Motor neuron (in vitro differentiated cells): ENCODE results near the gene IRF2BPL. TPM values are rescaled to one million over a fixed set of nuclear protein-coding genes. Genes with fewer than 3 reads are reported as not detected.

ENCODE experiments used
- ATAC-seq, 8 experiments: fragments of 200-7000 bp; cut with Tn5 transposase; replicated peaks in 6 of 8; 2 replicates each; pipeline ENCODE4 v1.8.0; 2021; ENCODE audit warnings: mild to moderate bottlenecking in 8 of 8, moderate library complexity in 8 of 8
- H3K27ac ChIP-seq, 2 donors: fragments of 250-450 bp; sonication (Bioruptor Pico); 2 replicates each; pipeline ENCODE4 v1.9.0; 2021; ENCODE audit warnings: antibody characterized with exemption in 2 of 2, mild to moderate bottlenecking in 2 of 2, moderate library complexity in 1 of 2
- H3K4me1 ChIP-seq, 2 donors: fragments of 250-450 bp; sonication (Bioruptor Pico); replicated peaks in 1 of 2; 2 replicates each; pipeline ENCODE4 v1.6.1; 2021; ENCODE audit warnings: antibody characterized with exemption in 2 of 2, mild to moderate bottlenecking in 2 of 2, moderate library complexity in 1 of 2
- H3K4me3 ChIP-seq, 5 donors: fragments of 250-450 bp; sonication (Bioruptor Pico); 2 replicates each; pipeline ENCODE4 v1.9.0; 2021; ENCODE audit warnings: antibody characterized with exemption in 5 of 5, mild to moderate bottlenecking in 5 of 5, moderate library complexity in 4 of 5
- whole genome bisulfite sequencing, 10 experiments: fragments of 450-650 bp; shearing (Covaris generic); methylation state at CpG; one replicate each; pipeline ENCODE4 v1.0.0; 2022; 5-methylcytosine and 5-hydroxymethylcytosine counted together
- in situ Hi-C, 9 experiments: fragments of 400-800 bp; cut with MboI; loops; one replicate each; pipeline ENCODE4 v1.15.0; 2021; ENCODE audit warnings: low sequenced_read_pairs in 9 of 9, low pct_unique_long_range_greater_than_20kb in 2 of 9; ENCODE audit not compliant: unreplicated experiment in 9 of 9
- total RNA-seq, 8 experiments: library from RNA; unstranded; fragments of 300-600 nt; gene quantifications; 2 replicates each; pipeline versions ENCODE4 v1.2.3 to v1.2.4, GENCODE V29; 2022

Gene IRF2BPL
- total RNA-seq, 8 experiments from 2014 or later = 15.9 to 68.1 (median 40.4) TPM

GRCh38 chr14:77012193-77012765, 16.2 kb downstream of the IRF2BPL start:
- in situ Hi-C loops = no loop called here
- Histone ChIP-seq H3K4me1 (peaks cover 8 to 19% of the 10 kb centered on the region in 2 donors), H3K27ac (no peak overlapping the region), H3K4me3 (no peak overlapping the region)
- ATAC-seq = no peak
- 36 to 100% (median 82%) methylated on average over 1 to 8 of the region's 13 CpGs; no CpG with 5 or more reads in 1 of the 10 experiments for WGBS, 10 experiments

GRCh38 chr14:77011245-77011644, 17.3 kb downstream of the IRF2BPL start:
- 56 to 100% (median 91%) methylated on average over 1 to 4 of the region's 4 CpGs; no CpG with 5 or more reads in 7 of the 10 experiments for WGBS, 10 experiments
- Histone ChIP-seq H3K27ac (no peak overlapping the region), H3K4me1 (peaks cover 16 to 29% of the 10 kb centered on the region in 2 donors), H3K4me3 (no peak overlapping the region)
- ATAC-seq = peak in 1 of 8 experiments; percentile 34
- in situ Hi-C loops = no loop called here

GRCh38 chr14:77009014-77009413, 19.5 kb downstream of the IRF2BPL start:
- ATAC-seq = no peak
- H3K4me1 ChIP-seq = peaks cover 31 to 46% of the 10 kb centered on the region in 2 donors
- 90 to 100% (median 100%) methylated on average over 1 to 2 of the region's 3 CpGs; no CpG with 5 or more reads in 7 of the 10 experiments for WGBS, 10 experiments
- in situ Hi-C loops = no loop called here
- no peak overlapping the region for H3K27ac ChIP-seq
- H3K4me3 ChIP-seq = no peak overlapping the region

- 84 to 100% (median 93%) methylated on average over 1 to 4 of the region's 4 CpGs; no CpG with 5 or more reads in 6 of the 10 experiments for WGBS, 10 experiments
- H3K27ac ChIP-seq = no peak overlapping the region
- H3K4me3 ChIP-seq = no peak overlapping the region
- H3K4me1 ChIP-seq = peaks cover 30 to 45% of the 10 kb centered on the region in 2 donors
- in situ Hi-C loops = no loop called here
- ATAC-seq = no peak
These were observed 20.0 kb downstream of the IRF2BPL start for GRCh38 chr14:77008541-77008940.

GRCh38 chr14:77007975-77008421, 20.5 kb downstream of the IRF2BPL start:
- in situ Hi-C loops = no loop called here
- ATAC-seq = peak in 4 of 8 experiments; percentile 6 to 28 (median 20)
- H3K27ac ChIP-seq = no peak overlapping the region

GRCh38 chr14:77007183-77007974, 21.1 kb downstream of the IRF2BPL start:
- 0 to 100% (median 74%) methylated on average over 1 to 7 of the region's 18 CpGs; no CpG with 5 or more reads in 4 of the 10 experiments for WGBS, 10 experiments
- peak overlapping the region; percentile 20 to 43 for H3K27ac ChIP-seq
- in situ Hi-C loops = no loop called here
- H3K4me3 ChIP-seq = no peak overlapping the region
- peak in 5 of 8 experiments; percentile 53 to 83 (median 69) for ATAC-seq
- H3K4me1 ChIP-seq = peaks cover 30 to 45% of the 10 kb centered on the region in 2 donors

More at GRCh38 chr14:77007975-77008421, 20.5 kb downstream of the IRF2BPL start:
- Histone ChIP-seq H3K4me1 (peaks cover 30 to 45% of the 10 kb centered on the region in 2 donors), H3K4me3 (no peak overlapping the region)
- 79 to 100% (median 86%) methylated on average over 1 to 2 of the region's 3 CpGs; no CpG with 5 or more reads in 6 of the 10 experiments for WGBS, 10 experiments

- H3K4me3 ChIP-seq = no peak overlapping the region
- in situ Hi-C loops = no loop called here
- H3K4me1 ChIP-seq = peaks cover 35 to 51% of the 10 kb centered on the region in 2 donors
- WGBS, 10 experiments = 60 to 100% (median 82%) methylated on average over 1 to 7 of the region's 9 CpGs; no CpG with 5 or more reads in 4 of the 10 experiments
- H3K27ac ChIP-seq = peak overlapping the region in 1 of 2 donors; percentile 20
- ATAC-seq = no peak
These were observed 22.4 kb downstream of the IRF2BPL start for GRCh38 chr14:77006132-77006531.

GRCh38 chr14:77005559-77005958, 22.9 kb downstream of the IRF2BPL start:
- Histone ChIP-seq H3K4me3 (no peak overlapping the region), H3K27ac (no peak overlapping the region), H3K4me1 (peaks cover 41 to 57% of the 10 kb centered on the region in 2 donors)
- ATAC-seq = no peak
- 63 to 100% (median 100%) methylated on average over 1 to 3 of the region's 3 CpGs; no CpG with 5 or more reads in 5 of the 10 experiments for WGBS, 10 experiments
- in situ Hi-C loops = no loop called here

GRCh38 chr14:77004711-77005460, 23.6 kb downstream of the IRF2BPL start:
- H3K4me1 ChIP-seq = peaks cover 47 to 61% of the 10 kb centered on the region in 2 donors
- WGBS, 10 experiments = 40 to 100% (median 73%) methylated on average over 1 to 4 of the region's 9 CpGs; no CpG with 5 or more reads in 3 of the 10 experiments
- no peak overlapping the region for H3K4me3 ChIP-seq
- no peak overlapping the region for H3K27ac ChIP-seq
- ATAC-seq = no peak
- in situ Hi-C loops = no loop called here

GRCh38 chr14:77003960-77004710, 24.4 kb downstream of the IRF2BPL start:
- Histone ChIP-seq H3K4me3 (no peak overlapping the region), H3K4me1 (peaks cover 53 to 69% of the 10 kb centered on the region in 2 donors), H3K27ac (peak overlapping the region in 1 of 2 donors; percentile 11)
- in situ Hi-C loops = no loop called here
- peak in 1 of 8 experiments; percentile 6 for ATAC-seq
- 57 to 100% (median 81%) methylated on average over 1 to 4 of the region's 5 CpGs; no CpG with 5 or more reads in 4 of the 10 experiments for WGBS, 10 experiments

- Histone ChIP-seq H3K27ac (no peak overlapping the region), H3K4me3 (no peak overlapping the region), H3K4me1 (peaks cover 56 to 76% of the 10 kb centered on the region in 2 donors)
- in situ Hi-C loops = no loop called here
- 0 to 100% (median 60%) methylated on average over 2 to 5 of the region's 6 CpGs; no CpG with 5 or more reads in 4 of the 10 experiments for WGBS, 10 experiments
- ATAC-seq = peak in 3 of 8 experiments; percentile 14 to 52 (median 25)
These were observed 25.6 kb downstream of the IRF2BPL start for GRCh38 chr14:77002889-77003288.

- Histone ChIP-seq H3K4me3 (no peak overlapping the region), H3K27ac (no peak overlapping the region), H3K4me1 (peaks cover 56 to 76% of the 10 kb centered on the region in 2 donors)
- 56 to 100% (median 85%) methylated on average over 1 to 4 of the region's 4 CpGs for WGBS, 10 experiments
- ATAC-seq = no peak
- in situ Hi-C loops = no loop called here
These were observed 26.2 kb downstream of the IRF2BPL start for GRCh38 chr14:77002335-77002734.
